Stimulated activated memory B cell treated with anti-CD40 and anti-IgM and Interleukin-4, amounts not matched to agents 10 μg/mL and 1 μg/mL and 100 μg/mL, for 72 hours (primary cell): ENCODE results near the gene ZNF227.

Source experiments
- ATAC-seq: fragments of 150-1000 bp; cut with Tn5 transposase; 2 replicates; pipeline ENCODE4 v1.10.0; 2021
- H3K27ac Mint-ChIP-seq: one replicate; pipeline ENCODE4 v1.8.0; 2022; ENCODE audit warnings: mild to moderate bottlenecking, mixed read lengths
- H3K27me3 Mint-ChIP-seq: one replicate; pipeline ENCODE4 v1.8.0; 2022; ENCODE audit warnings: mixed read lengths
- H3K36me3 Mint-ChIP-seq: one replicate; pipeline ENCODE4 v1.8.0; 2022; ENCODE audit warnings: mixed read lengths
- H3K4me1 Mint-ChIP-seq: one replicate; pipeline ENCODE4 v1.8.0; 2022; ENCODE audit warnings: mixed read lengths
- H3K4me3 Mint-ChIP-seq: one replicate; pipeline ENCODE4 v1.8.0; 2022; ENCODE audit warnings: mild to moderate bottlenecking, moderate library complexity, mixed read lengths
- H3K9me3 Mint-ChIP-seq: one replicate; pipeline ENCODE4 v1.8.0; 2022; ENCODE audit warnings: mixed read lengths

ZNF227 gene

DNA sequence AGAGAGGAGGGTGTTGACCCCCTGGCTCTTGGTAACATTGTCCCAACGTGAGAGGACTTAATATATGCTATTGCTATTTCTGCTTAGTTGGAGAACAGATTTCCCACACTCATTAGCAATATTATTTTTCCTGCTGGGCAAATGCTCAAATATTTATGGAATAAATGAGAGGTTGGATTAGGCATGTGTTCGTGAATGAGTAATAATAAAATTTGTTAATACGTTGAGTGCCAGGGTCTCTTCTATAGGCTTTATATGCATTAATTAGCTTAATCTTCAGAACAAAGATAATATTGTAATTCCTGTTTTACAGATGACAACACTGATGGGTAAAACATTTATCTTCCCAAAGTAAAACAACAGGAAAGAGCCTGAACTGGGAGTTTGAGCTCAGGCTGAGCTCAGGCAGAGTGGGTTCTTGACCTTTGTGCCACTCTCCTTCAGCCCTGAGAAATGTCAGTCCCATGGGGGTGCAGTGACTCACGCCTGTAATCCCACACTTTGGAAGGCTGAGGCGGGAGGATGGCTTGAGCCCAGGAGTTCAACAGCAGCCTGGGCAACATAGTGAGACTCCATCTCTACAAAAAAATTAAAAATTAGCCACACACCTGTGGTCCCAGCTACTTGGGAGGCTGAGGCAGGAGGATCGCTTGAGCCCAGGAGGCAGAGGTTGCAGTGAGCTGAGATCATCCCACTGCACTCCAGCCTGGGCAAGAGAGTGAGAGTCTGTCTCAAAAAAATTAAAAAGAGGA, 48.5 kb downstream of the ZNF227 start:
- H3K27ac Mint-ChIP-seq = peak overlapping the region; percentile 77
- no peaks in the 10 kb centered on the region for H3K27me3 Mint-ChIP-seq
- peaks cover 50% of the 10 kb centered on the region for H3K36me3 Mint-ChIP-seq
- peaks cover 42% of the 10 kb centered on the region for H3K9me3 Mint-ChIP-seq
- no peak for ATAC-seq
- H3K4me3 Mint-ChIP-seq = peak overlapping the region; percentile 72
- peaks cover 14% of the 10 kb centered on the region for H3K4me1 Mint-ChIP-seq

DNA sequence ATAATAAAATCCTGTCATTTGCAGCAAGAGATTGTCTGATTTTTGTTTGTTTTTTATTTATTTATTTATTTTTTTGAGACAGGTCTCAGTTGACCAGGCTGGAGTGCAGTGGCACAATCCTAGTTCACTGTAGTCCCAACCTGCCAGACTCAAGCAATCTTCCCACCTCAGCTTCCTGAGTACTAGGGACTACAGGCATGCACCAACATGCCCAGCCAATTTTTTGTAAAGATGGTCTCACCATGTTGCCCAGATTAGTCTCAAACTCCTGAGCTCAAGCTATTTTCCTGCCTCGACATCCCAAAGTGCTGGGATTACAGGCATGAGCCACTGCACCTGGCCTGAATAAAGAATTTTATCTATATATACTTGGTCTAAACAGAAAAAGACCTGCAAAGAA, 65.0 kb downstream of the ZNF227 start:
- no peak for ATAC-seq
- Mint-ChIP-seq H3K9me3 (peaks cover 39% of the 10 kb centered on the region), H3K4me1 (no peaks in the 10 kb centered on the region)

DNA sequence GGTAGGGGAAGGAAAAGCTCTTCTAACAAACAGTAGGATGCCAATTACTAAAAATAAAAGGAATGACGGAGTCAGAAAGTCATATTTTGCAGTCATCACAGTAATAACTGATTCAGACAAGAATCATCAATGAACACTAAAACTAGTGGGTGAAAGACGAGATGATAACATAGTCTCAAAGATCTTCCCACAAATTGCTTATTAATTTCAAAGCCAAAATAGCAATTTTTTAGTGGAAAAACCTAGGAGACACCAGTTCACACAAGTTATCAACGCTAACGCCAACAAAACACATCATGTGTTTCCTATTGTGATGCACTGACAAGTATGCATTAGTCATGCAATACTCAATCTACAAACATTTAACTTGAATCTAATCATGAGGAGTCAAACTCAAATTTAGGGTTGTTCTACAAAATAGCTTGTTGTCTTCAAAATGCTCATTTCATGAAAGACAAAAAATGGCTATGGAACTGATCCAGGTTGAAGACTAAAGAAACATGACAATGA, 65.9 kb downstream of the ZNF227 start:
- H3K4me3 Mint-ChIP-seq = no peak overlapping the region
- H3K36me3 Mint-ChIP-seq = peaks cover 84% of the 10 kb centered on the region
- peaks cover 41% of the 10 kb centered on the region for H3K9me3 Mint-ChIP-seq
- no peaks in the 10 kb centered on the region for H3K4me1 Mint-ChIP-seq
- H3K27me3 Mint-ChIP-seq = no peaks in the 10 kb centered on the region
- no peak overlapping the region for H3K27ac Mint-ChIP-seq
- no peak for ATAC-seq

More for the DNA sequence above, 65.0 kb downstream of the ZNF227 start:
- H3K27me3 Mint-ChIP-seq = no peaks in the 10 kb centered on the region
- peaks cover 84% of the 10 kb centered on the region for H3K36me3 Mint-ChIP-seq
- no peak overlapping the region for H3K4me3 Mint-ChIP-seq
- H3K27ac Mint-ChIP-seq = no peak overlapping the region

DNA sequence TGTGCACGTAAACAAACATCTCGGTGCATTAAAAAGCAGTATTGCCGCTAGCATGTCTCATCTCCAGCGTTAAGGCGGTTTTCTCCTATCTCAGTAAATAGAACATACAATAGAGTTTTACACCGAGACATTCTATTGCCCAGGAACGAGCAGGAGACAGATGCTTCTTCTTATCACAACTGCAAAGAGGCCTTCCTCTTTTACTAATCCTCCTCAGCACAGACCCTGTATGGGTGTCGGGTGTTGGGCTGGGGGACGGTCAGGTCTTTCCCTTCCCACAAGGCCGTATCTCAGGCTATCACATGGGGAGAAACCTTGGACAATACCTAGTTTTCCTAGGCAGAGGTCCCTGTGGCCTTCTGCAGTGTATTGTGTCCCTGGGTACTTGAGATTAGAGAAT, 68.6 kb downstream of the ZNF227 start:
- H3K4me1 Mint-ChIP-seq = no peaks in the 10 kb centered on the region
- peaks cover 38% of the 10 kb centered on the region for H3K9me3 Mint-ChIP-seq
- peaks cover 81% of the 10 kb centered on the region for H3K36me3 Mint-ChIP-seq
- no peak overlapping the region for H3K4me3 Mint-ChIP-seq
- H3K27me3 Mint-ChIP-seq = no peaks in the 10 kb centered on the region
- H3K27ac Mint-ChIP-seq = no peak overlapping the region
- ATAC-seq = no peak

DNA sequence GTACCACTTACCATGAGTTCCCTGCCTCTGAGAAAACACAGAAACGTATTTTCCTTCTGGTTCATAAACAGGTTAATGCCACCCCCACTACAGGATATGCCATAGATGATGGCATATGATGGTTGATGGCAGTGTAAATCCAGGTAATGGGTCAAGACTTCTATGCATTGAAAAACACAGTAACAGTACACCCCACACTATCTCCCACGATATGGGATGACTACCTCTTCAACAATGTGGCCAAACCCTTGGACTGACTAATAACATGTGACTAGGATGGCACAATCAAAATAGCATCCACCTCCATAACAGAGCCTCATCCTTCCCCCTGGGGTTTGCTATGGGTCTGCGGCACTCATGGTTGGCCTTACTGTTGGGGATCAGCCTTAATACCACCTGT, 70.5 kb downstream of the ZNF227 start:
- ATAC-seq = no peak

DNA sequence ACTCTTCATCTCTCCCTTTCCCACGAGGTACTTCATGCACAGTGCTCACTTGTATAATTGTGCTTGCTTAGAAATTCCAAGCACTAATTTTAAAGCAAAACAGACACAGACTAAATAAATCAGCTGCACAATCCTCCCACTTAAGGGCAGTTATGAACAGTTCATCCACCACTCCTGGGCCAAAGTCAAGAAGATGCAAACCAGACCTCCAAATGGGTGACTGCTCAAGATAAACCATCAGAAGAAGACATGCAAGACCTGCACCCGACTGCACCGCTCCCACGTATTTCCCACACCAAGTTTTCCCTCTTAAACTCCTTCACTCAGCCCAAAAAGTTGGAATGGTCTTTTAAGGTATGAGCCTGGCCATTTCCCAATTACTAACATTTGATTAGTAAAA, 72.6 kb downstream of the ZNF227 start:
- no peak for ATAC-seq
- Mint-ChIP-seq H3K4me3 (no peak overlapping the region), H3K4me1 (no peaks in the 10 kb centered on the region), H3K27ac (no peak overlapping the region), H3K36me3 (peaks cover 80% of the 10 kb centered on the region), H3K9me3 (peaks cover 37% of the 10 kb centered on the region), H3K27me3 (no peaks in the 10 kb centered on the region)

More for the DNA sequence above, 70.5 kb downstream of the ZNF227 start:
- H3K27ac Mint-ChIP-seq = no peak overlapping the region
- no peaks in the 10 kb centered on the region for H3K4me1 Mint-ChIP-seq
- H3K9me3 Mint-ChIP-seq = peaks cover 39% of the 10 kb centered on the region
- H3K27me3 Mint-ChIP-seq = no peaks in the 10 kb centered on the region
- H3K4me3 Mint-ChIP-seq = no peak overlapping the region
- H3K36me3 Mint-ChIP-seq = peaks cover 76% of the 10 kb centered on the region
